ENCODE results near the gene SRA1. TPM values are rescaled to one million over a fixed set of nuclear protein-coding genes. Genes with fewer than 3 reads are reported as not detected.
A peak's percentile ranks its signal among the peaks of the same experiment; 100 is the strongest.

The SRA1 gene
- total and polyA plus RNA-seq, 2 of the 13 experiments (the other 11 are each of a cell fraction or from before 2014, with no cell fraction given) = 14.2 to 32.8 TPM

- TF ChIP-seq ZNF362 (CRISPR knock-in tag; IDR thresholded peaks at IDR 0.05; ENCODE audit: borderline replicate concordance) = no peak
- TF ChIP-seq SNAPC5 (CRISPR knock-in tag; IDR thresholded peaks at IDR 0.05; ENCODE audit: borderline replicate concordance) = no peak
- TF ChIP-seq ZSCAN30 (CRISPR knock-in tag; IDR thresholded peaks at IDR 0.05) = peak; percentile 82
- peak; percentile 32; the same call in 1 of the 2 replicates for TF ChIP-seq ZNF609 (CRISPR knock-in tag; IDR thresholded peaks at IDR 0.05; ENCODE audit: borderline replicate concordance)
- no peak for TF ChIP-seq ZHX1 (CRISPR knock-in tag; IDR thresholded peaks at IDR 0.05; ENCODE audit: low read depth)
- no peak for TF ChIP-seq ZNF367 (CRISPR knock-in tag; IDR thresholded peaks at IDR 0.05; ENCODE audit: borderline replicate concordance)
- no peak for TF ChIP-seq ZNF337 (CRISPR knock-in tag; IDR thresholded peaks at IDR 0.05; ENCODE audit: borderline replicate concordance, low read depth)
- TF ChIP-seq ZNF160 (CRISPR knock-in tag; IDR thresholded peaks at IDR 0.05) = no peak; the same call in 1 of the 2 replicates
- TF ChIP-seq CEBPG (CRISPR knock-in tag; IDR thresholded peaks at IDR 0.05) = peak; percentile 57; the same call in 1 of the 2 replicates
- TF ChIP-seq PCBP1 (IDR thresholded peaks at IDR 0.05; ENCODE audit: borderline replicate concordance, low read depth, low read length) = no peak
- TF ChIP-seq DZIP1 (CRISPR knock-in tag; IDR thresholded peaks at IDR 0.05) = no peak; the same call in 1 of the 2 replicates
- TF ChIP-seq ZNF276 (CRISPR knock-in tag; IDR thresholded peaks at IDR 0.05; ENCODE audit: low read depth) = no peak
Observed at GRCh38 chr5:140557136-140557805, at the start of gene SRA1 (continued).

Measured in HepG2 (cell line).